ENCODE results near the gene ITGA6.

GRCh38 chr2:172462849-172463381 lies 35.5 kb downstream of the ITGA6 start:
- no peak for TF ChIP-seq ESRRG (CRISPR knock-in tag; IDR thresholded peaks at IDR 0.05)
- TF ChIP-seq PATZ1 (CRISPR knock-in tag; IDR thresholded peaks at IDR 0.05; ENCODE audit: borderline replicate concordance) = no peak
- no peak for TF ChIP-seq CREB5 (CRISPR knock-in tag; IDR thresholded peaks at IDR 0.05; ENCODE audit: low read depth)
- no peak for TF ChIP-seq CSRNP3 (CRISPR knock-in tag; IDR thresholded peaks at IDR 0.05)
- no peak for TF ChIP-seq ZNF8 (CRISPR knock-in tag; IDR thresholded peaks at IDR 0.05)
